Choroid plexus epithelial cell (primary cell): ENCODE results near the gene FAM174C.
"Not testable (repeated sequence)": the region's sequence is repeated elsewhere in the genome, so short reads cannot be mapped to it uniquely, and the experiment has no call there.

ENCODE experiments used
- DNase-seq: peaks from one replicate; pipeline ENCODE4 v3.0.0-alpha.2; 2010; ENCODE audit warnings: low read depth
- H3K4me3 ChIP-seq: 2 replicates; pipeline ENCODE4 v1.5.1; 2011; ENCODE audit warnings: low read depth, mild to moderate bottlenecking, control low read depth, low read length, moderate library complexity
- TF ChIP-seq, protein P1 (sequence below): conservative IDR thresholded peaks from 2 replicates; pipeline ENCODE4 v1.5.1; 2011; ENCODE audit warnings: low read depth, mild to moderate bottlenecking, control low read depth, inconsistent platforms, low read length, moderate library complexity

The FAM174C gene

DNA sequence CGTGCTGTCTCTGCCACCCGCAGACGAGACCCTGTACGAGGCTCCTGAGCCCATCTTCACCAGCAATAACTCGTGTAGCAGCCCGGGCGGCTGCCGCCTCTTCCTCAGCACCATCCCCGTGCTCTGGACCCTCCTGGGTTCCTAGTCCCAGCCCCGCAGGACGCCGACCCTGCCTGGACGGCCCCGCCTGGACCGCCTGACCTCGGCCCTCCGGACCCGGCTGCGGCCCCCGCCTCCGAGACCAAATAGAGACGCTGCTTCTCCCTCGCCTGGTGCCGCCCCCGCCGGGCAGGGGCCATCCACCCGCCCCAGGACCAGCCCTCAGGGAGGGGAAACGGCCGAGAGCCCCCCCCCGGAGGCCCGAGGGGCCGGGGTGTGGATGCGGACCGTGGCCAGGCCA, 24.5 kb downstream of the FAM174C start:
- DNase-seq = no peak
- TF ChIP-seq, protein P1, sequence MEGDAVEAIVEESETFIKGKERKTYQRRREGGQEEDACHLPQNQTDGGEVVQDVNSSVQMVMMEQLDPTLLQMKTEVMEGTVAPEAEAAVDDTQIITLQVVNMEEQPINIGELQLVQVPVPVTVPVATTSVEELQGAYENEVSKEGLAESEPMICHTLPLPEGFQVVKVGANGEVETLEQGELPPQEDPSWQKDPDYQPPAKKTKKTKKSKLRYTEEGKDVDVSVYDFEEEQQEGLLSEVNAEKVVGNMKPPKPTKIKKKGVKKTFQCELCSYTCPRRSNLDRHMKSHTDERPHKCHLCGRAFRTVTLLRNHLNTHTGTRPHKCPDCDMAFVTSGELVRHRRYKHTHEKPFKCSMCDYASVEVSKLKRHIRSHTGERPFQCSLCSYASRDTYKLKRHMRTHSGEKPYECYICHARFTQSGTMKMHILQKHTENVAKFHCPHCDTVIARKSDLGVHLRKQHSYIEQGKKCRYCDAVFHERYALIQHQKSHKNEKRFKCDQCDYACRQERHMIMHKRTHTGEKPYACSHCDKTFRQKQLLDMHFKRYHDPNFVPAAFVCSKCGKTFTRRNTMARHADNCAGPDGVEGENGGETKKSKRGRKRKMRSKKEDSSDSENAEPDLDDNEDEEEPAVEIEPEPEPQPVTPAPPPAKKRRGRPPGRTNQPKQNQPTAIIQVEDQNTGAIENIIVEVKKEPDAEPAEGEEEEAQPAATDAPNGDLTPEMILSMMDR = no peak
- H3K4me3 ChIP-seq = no peak overlapping the region

DNA sequence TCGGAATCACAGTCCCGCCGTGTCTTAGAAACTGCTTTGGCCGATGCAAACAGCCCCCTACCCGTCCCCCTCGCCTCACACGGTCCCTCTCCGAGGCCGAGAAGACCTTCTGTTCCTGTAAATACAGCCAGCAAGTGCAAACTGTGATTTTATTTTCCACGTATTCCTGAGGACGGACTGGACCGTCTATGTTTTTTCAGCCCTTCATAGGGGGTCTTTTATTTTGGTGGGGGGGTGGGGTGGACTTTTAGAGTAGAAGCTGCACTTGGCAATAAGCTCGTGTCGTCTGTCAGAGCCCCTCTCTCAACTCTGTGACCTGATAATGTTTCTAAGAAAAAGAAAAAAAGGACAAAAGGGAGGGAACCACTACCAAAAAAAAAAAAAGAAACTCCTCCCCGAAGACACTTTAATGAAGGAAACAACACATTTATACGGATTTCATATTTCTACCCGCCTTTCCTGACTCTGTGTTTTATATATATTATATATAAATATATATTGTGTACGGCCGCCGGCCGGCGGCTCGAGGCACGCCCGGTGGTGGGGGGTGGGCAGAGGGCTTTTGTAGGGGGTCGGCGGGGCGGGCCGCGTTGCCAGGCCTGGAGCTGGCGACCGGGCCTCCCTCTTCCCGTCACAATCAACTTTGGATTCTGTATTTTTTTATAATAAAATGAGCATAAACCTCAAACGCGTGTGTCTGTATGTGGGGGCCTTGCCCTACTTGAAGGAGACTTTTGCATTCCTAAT, 25.6 kb downstream of the FAM174C start:
- DNase-seq = no peak
- H3K4me3 ChIP-seq = no peak overlapping the region
- TF ChIP-seq, protein P1 = no peak

DNA sequence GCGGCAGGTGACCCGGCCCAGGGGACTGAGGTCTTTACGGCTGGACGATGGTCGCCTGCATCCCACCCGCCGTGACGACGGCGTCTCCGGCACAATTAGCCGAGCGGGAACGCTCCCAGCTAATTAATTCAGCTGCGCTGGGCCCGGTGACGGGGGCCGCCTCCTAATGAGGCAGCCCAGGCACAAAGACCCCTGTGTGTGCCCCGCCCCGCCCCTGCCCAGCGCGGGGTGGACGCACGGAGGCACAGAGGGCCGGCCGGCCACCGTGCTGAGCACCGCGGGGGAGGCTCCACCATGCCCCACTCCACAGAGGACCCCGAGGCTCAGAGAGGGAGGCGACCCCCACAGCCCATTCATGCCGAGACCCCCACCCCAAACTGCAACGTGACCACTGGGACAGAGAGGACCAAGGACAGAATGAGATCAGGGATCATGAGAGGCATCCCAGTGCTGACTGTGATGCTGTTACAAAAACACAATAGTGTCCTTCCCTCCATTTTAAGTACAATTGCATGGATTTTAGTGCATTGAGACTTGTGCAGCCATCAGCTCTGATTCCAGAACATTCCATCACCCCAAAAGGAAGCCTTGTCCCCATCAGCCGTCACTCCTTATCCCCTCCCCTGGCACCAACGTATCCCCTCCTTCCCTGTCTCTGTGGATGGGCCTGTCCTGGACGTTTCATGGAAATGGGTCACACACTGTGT, 27.4 kb downstream of the FAM174C start:
- H3K4me3 ChIP-seq = no peak overlapping the region
- TF ChIP-seq, protein P1 = no peak

DNA sequence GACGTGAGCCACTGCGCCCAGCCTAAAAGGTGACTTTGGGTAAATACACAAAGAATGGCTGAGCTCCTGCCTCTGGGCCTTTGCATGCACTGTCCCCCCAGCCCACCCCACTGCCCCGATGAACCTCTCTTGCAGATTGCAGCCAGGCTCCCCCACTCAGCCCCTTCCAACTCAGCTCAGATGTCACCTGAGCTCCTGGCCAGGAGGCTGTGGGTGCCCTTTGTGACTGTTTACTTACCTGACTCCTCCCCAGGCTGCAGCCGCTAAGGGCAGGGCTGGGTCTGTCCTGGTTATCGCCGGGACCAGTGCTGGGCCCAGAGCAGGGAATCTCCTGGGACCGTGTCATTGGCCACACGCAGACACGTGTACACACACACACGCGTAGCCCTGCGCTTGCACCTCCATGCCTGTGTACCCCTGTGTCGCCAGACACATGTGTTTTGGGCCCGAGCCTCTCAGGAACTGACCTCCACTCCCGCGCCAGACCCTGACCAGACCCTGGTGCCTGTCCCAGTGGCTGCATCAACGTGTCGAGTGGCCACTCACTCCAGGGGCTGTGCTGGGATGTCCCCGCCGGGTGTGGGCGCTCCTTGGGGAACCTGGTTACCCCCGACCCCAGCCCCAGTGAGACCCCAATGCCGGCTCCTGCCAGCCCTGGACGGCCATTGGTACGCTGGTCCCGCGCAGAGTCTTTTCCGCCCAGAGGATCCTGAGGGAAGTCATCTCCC, 29.0 kb downstream of the FAM174C start:
- no peak overlapping the region for H3K4me3 ChIP-seq
- DNase-seq = no peak
- TF ChIP-seq, protein P1 = no peak

More for the DNA sequence above, 27.4 kb downstream of the FAM174C start:
- no peak for DNase-seq

DNA sequence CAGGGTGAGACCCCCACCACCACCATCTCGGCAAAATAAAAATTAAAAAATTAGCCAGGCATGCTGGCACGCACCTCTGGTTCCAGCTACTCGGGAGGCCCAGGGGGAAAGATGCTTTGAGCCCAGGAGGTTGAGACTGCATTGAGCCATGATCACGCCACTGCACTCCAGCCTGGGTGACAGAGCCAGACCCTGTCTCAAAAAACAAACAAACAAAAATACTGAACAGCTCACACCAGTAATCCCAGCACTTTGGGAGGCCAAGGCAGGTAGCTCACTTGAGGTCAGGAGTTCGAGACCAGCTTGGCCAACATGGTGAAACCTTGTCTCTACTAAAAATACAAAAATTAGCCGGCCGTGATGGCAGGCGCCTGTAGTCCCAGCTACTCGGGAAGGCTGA, 30.0 kb downstream of the FAM174C start:
- H3K4me3 ChIP-seq, DNase-seq: not testable (repeated sequence)

DNA sequence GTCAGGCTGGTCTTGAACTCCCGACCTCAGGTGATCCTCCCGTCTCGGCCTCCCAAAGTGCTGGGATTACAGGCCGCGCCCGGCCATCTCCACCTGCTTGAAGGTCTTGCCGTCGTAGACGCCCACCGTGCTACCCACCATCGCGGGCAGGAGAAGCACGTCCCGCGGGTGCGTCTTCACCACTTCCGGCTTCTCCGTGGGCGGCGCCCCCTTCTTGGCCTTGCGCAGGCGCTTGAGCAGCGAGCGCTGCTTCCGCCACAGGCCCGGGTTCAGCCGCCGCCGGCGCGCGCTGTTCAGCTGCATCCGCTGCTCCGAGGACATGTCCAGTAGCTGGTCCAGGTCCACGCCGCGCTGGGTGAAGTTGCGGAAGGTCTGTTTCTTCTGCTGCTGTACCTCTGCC, 32.0 kb downstream of the FAM174C start:
- H3K4me3 ChIP-seq = no peak overlapping the region
- TF ChIP-seq, protein P1 = no peak
- no peak for DNase-seq

DNA sequence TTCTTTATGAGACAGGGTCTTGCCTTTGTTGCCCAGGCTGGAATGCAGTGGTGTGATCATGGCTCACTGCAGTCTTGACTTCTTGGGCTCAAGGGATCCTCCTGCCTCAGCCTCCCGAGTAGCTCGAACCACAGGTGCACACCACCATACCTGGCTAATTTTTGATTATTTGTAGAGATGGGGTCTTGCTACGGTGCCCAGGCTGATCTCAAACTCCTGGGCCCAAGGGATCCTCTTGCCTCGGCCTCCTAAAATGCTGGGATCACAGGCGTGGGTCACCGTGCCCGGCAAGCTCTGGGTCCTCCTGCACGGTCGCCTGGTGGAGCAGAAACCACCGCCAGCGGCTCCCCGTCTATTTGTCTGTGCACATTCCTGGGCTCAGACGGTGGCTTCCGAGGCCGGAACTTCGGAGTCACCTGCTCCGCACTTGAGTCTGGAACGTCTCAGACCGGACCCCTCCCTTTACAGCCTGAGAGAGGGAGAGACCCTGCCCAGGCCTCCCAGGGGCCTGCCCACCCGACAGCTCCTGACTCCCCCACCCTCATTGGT, 32.5 kb downstream of the FAM174C start:
- no peak for DNase-seq

More for the DNA sequence above, 32.5 kb downstream of the FAM174C start:
- H3K4me3 ChIP-seq = no peak overlapping the region
- TF ChIP-seq, protein P1 = no peak
